Measurements from ENCODE around the gene MKI67. TPM values are rescaled to one million over a fixed set of nuclear protein-coding genes. Genes with fewer than 3 reads are reported as not detected.

The MKI67 gene
- total and polyA plus RNA-seq, 2 donors (not counting 1 experiment from before 2014, with no cell fraction given): 0.36 to 0.47 TPM

GRCh38 chr10:128156999-128157755, 31.0 kb upstream of the MKI67 start:
- Mint-ChIP-seq H3K4me3 (no peak overlapping the region), H3K27ac (no peak overlapping the region), H3K4me1 (peaks cover 27% of the 10 kb centered on the region), H3K9me3 (ENCODE audit: insufficient read depth) (peaks cover 2% of the 10 kb centered on the region), H3K27me3 (peaks cover 45% of the 10 kb centered on the region)
- H3K4me3 ChIP-seq (ENCODE audit: control extremely low read depth in 1 of 5, extremely low read depth in 1 of 5, insufficient read depth in 1 of 5, low read depth in 2 of 5, low read length in 4 of 5): no peak overlapping the region
- peaks cover 0 to 20% (median 4%) of the 10 kb centered on the region in 4 experiments for H3K27me3 ChIP-seq (replicated peaks in 1 of 4; ENCODE audit: control extremely low read depth in 1 of 4, control insufficient read depth in 3 of 4, insufficient read depth in 4 of 4, low read length in 3 of 4)
- no peak overlapping the region for H3K27ac ChIP-seq (ENCODE audit: low read length in 2 of 2)
- H3K4me2 ChIP-seq (replicated peaks; ENCODE audit: low read depth, low read length, poor library complexity, severe bottlenecking): no peak overlapping the region
- DNase-seq (no peak), ATAC-seq (ENCODE audit: low read depth) (no peak)
- peaks cover 0 to 12% (median 0%) of the 10 kb centered on the region in 3 donors for H3K9me3 ChIP-seq (ENCODE audit: control extremely low read depth in 1 of 3, control insufficient read depth in 2 of 3, insufficient read depth in 1 of 3, low read length in 2 of 3)
- no peak overlapping the region for H2AFZ ChIP-seq (ENCODE audit: insufficient read depth, low read depth, low read length, poor library complexity, severe bottlenecking)
- WGBS (ENCODE audit: insufficient coverage): 86% methylated on average over 9 of the region's 9 CpGs
- H4K20me1 ChIP-seq (ENCODE audit: control insufficient read depth, insufficient read depth, low read length, poor library complexity, severe bottlenecking): no peaks in the 10 kb centered on the region
- intact Hi-C loops (cut with micrococcal nuclease): loop anchor here (10.0 kb wide), 1 partner anchor 442 kb away; no protein-coding TSS in a partner anchor
- TF ChIP-seq CTCF (IDR thresholded peaks at IDR 0.05): no peak
- TF ChIP-seq EZH2 (IDR thresholded peaks at IDR 0.05; ENCODE audit: borderline replicate concordance, insufficient read depth, low read depth, low read length, poor library complexity, severe bottlenecking): no peak
- H3K36me3 ChIP-seq (replicated peaks in 1 of 2; ENCODE audit: control extremely low read depth in 1 of 2, control insufficient read depth in 1 of 2, extremely low read depth in 1 of 2, insufficient read depth in 2 of 2, low read length in 1 of 2): no peaks in the 10 kb centered on the region
- no peak overlapping the region for H3K9ac ChIP-seq (ENCODE audit: low read length)
- ChIA-PET POLR2A (no interaction called here), CTCF (interaction anchor here (1.5 kb wide), 1 partner anchor 79 kb away, joined by 6 read pairs; no protein-coding TSS in a partner anchor)
- peaks cover 16 to 19% of the 10 kb centered on the region in 2 donors for H3K4me1 ChIP-seq (ENCODE audit: control insufficient read depth in 2 of 2, insufficient read depth in 2 of 2, low read length in 2 of 2)
- no peaks in the 10 kb centered on the region for H3K79me2 ChIP-seq (ENCODE audit: control insufficient read depth, insufficient read depth, low read length)

All from B cell (primary cell).